NCI-H1436 (cell line): Measurements from ENCODE around the gene PPP1R36.
"Not testable (repeated sequence)": the region's sequence is repeated elsewhere in the genome, so short reads cannot be mapped to it uniquely, and the experiment has no call there.

Source experiments
- DNase-seq: peaks from one replicate; lab custom pipeline; 2025; lab: John Stamatoyannopoulos, UW

Gene PPP1R36

GRCh38 chr14:64612021-64612380, 62.2 kb downstream of the PPP1R36 start:
- no peak for DNase-seq

GRCh38 chr14:64612971-64613666, 63.4 kb downstream of the PPP1R36 start:
- no peak for DNase-seq

- no peak for DNase-seq
These were observed 64.4 kb downstream of the PPP1R36 start for GRCh38 chr14:64614166-64614565.

- DNase-seq = no peak
These were observed 65.1 kb downstream of the PPP1R36 start for GRCh38 chr14:64614805-64615391.

- DNase-seq = not testable (repeated sequence)
These were observed 68.2 kb downstream of the PPP1R36 start for GRCh38 chr14:64617872-64618408.

DNA sequence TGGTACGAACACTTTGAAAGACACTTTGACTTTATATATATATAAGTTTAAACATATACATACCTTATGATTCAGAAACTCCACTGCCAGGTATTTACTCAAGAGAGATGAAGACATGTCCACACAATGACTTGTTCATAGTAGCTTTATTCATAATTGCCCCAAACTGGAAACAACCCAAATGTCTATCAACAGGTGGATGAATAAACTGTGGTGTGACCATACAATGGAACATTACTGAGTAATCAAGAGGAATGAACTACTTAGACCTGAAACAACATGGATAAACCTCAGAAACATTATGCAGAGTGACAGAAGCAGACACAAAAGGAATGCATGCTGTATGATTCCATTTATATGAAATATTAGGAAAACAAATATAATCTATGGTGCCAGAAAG, 71.1 kb downstream of the PPP1R36 start:
- DNase-seq = no peak

DNA sequence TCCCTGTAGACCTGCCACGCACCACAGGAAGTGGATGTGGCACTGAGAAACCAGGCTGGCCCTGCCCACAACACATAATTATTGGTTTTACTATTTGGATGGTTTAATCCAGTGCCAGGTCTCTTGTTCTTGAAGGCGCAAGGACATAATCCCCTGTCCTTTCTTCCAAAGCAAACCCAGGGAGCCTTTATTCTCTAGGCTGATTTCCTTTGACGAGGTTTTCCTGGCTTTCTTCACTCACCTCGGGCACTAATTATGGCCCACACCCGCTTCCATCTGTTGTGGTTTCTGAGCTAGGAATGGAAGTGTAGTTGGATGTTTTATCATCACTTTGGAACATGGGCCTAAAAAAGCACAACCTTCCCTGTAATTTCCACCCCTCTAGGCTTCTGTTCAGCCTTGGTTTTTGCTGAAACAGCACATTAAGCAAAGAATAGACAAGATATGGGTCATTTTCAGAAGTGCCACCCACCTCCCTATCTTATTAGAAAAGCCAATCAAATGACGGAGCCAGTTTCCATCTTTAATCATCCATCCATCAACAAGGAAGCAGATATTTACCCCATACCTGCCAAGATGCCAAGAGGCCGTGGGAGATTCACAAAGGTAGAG, 73.9 kb downstream of the PPP1R36 start:
- no peak for DNase-seq

DNA sequence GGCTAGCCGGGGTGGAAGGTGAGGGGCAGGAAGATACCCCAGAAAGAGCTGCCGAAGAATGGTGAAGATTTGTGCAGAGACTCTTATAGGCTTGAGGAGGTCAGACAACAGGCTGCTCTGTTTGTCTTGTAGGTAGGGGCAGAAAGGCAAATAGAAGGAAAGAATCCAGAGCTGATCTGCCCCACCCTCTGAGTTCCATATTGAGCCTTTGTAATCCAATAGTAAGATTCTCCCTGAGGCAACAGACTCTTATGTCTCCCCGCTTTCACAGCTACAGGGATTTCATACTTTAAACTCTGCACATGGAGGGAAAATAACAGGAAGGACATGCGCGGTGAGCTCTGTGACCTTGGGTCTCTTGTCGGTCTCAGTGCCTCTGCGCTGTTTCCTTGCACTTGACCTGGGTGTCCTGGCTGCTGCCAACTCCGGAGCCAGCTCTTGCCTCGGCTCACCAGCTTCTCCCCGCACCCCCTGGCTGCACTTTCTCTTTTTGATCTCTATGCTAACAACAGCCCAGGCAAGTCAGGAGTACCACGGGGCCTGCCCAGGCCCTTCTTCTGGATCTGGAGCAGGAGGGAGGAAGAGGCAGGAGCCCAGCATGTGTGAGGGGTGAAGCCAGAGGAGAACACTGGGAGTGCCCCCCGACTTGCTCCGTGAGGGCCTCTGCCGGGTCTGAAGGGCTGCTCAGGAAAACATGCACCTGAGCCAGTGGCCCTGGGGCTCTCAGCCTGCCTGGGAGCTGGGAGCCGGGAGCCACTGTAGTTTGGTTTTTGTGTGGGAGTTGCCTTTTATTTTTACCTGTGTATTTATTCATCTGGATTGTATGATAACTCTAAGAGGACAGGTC, 75.8 kb downstream of the PPP1R36 start:
- DNase-seq = no peak

- no peak for DNase-seq
These were observed 79.2 kb downstream of the PPP1R36 start for GRCh38 chr14:64628940-64629408.

- no peak for DNase-seq
These were observed 81.0 kb downstream of the PPP1R36 start for GRCh38 chr14:64630778-64631177.

GRCh38 chr14:64631222-64631621, 81.5 kb downstream of the PPP1R36 start:
- DNase-seq = not testable (repeated sequence)

- DNase-seq = no peak
These were observed 82.3 kb downstream of the PPP1R36 start for GRCh38 chr14:64632056-64632455.

GRCh38 chr14:64634558-64634957, 84.8 kb downstream of the PPP1R36 start:
- DNase-seq = no peak

DNA sequence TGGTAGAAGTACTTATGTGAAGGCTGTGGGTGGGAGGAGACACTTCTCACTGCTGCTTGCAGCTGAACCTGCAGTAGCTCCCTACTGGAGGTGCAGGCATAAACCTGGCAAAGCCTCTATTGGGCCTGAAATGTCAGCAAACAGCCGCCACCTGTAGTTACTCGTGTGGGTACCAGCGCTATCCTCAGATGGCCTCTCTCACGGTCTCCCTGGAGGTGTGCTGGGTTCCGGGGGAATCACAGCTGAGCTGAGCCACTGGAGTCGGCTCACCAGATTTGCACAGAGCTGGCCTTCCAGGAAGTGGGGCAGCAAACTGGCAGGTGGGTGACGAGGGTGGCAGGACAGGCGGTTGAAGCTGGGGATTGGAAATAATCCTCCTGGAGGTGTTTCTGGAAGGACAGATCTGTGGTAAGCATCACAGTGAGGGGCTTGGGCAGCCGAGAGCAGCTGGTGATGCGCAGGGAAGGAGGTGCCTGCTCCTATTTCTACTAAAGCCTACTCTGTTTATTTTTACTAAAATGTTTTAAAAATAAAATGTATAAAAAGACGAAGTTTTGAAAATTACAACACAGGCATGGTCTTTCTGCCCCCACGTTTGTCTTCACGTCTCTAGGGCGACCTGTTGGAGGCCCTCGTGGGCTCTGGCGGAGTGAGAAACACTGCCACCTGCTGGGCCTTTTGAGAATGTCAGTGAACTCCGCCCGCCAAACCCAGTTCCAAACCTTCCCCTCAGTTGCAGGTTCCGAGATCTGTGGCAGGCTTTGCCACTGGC, 86.6 kb downstream of the PPP1R36 start:
- DNase-seq = peak; percentile 72

DNA sequence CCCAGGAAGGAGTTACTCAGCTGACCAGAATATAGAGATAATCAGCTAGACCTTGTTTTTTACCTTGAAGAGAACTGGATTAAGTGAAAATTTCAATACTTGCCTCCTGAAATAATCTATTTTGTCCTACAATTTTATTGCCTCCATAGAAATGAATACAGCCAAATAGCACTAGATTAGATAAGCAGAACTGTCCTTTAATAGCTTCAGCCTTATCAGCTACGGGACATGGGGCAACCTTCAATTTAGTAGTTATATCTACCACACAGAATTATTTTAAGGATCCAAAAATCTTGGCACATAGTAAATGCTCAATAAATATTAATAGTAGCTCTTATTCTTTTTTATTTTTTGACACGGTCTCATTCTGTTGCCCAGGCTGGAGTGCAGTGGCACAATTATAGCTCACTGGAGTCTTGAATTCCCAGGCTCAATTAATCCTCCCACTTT, 87.2 kb downstream of the PPP1R36 start:
- no peak for DNase-seq

- no peak for DNase-seq
These were observed 88.1 kb downstream of the PPP1R36 start for GRCh38 chr14:64637735-64638473.

DNA sequence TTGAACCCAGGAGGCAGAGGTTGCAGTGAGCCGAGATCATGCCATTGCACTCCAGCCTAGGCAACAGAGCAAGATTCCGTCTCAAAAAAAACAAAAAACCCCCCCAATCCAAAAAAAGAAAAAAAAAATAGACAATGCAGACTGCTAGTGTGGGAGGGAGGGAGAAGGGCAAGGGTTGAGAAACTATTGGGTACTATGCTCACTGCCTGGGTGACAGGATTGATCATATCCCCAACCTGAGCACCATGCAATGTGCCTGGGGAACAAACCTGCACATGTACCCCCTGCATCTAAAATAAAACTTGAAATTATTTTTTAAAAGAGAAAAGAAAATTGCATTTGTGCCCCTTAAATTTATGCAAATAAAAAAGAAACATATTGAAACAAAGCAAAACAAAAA, 88.9 kb downstream of the PPP1R36 start:
- no peak for DNase-seq
